Measurements from ENCODE around the gene PRSS16.
"Not testable (repeated sequence)": the region's sequence is repeated elsewhere in the genome, so short reads cannot be mapped to it uniquely, and the experiment has no call there.

Gene PRSS16

DNA sequence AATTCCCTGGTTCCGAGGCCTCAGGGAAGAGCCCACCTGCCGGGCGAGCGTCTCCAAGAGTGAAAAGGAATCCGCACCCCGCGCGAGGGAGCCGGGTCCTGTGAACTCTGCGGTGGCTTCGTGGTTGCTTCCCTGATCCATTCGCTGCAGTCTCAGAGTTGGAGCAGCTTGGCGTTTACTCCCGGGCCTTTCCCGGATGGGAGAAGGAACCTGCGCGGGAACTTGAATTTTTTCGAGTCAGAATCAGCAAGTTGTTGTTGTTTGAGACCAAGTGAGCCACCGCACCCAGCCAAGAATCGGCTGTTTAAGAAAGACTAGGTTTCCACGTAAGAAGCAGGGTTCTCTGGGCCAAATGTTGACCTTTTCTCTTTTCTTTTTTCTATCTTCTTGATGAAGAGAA lies 12.9 kb downstream of the PRSS16 start:
- H2AFZ ChIP-seq (ENCODE audit: low read length) = no peak overlapping the region
- no peak overlapping the region for H3K4me3 ChIP-seq (ENCODE audit: low read length, poor library complexity, severe bottlenecking)
- H4K20me1 ChIP-seq (ENCODE audit: insufficient read depth, low read length, poor library complexity, severe bottlenecking) = no peaks in the 10 kb centered on the region
- no peaks in the 10 kb centered on the region for H3K27me3 ChIP-seq (ENCODE audit: insufficient read depth, low read length, poor library complexity, severe bottlenecking)
- H3K36me3 ChIP-seq (ENCODE audit: insufficient read depth, low read length) = no peaks in the 10 kb centered on the region
- no peak overlapping the region for H3K9ac ChIP-seq (ENCODE audit: low read depth, low read length, poor library complexity, severe bottlenecking)
- no peaks in the 10 kb centered on the region for H3K9me2 ChIP-seq (replicated peaks; ENCODE audit: low read depth, low read length)
- H3K9me3 ChIP-seq (ENCODE audit: insufficient read depth, low read depth, low read length) = no peaks in the 10 kb centered on the region
- no peaks in the 10 kb centered on the region for H3K79me2 ChIP-seq (ENCODE audit: insufficient read depth, low read length)
- no peak for TF ChIP-seq EZH2phosphoT487 (IDR thresholded peaks at IDR 0.05; ENCODE audit: borderline replicate concordance)
- TF ChIP-seq, protein P1, sequence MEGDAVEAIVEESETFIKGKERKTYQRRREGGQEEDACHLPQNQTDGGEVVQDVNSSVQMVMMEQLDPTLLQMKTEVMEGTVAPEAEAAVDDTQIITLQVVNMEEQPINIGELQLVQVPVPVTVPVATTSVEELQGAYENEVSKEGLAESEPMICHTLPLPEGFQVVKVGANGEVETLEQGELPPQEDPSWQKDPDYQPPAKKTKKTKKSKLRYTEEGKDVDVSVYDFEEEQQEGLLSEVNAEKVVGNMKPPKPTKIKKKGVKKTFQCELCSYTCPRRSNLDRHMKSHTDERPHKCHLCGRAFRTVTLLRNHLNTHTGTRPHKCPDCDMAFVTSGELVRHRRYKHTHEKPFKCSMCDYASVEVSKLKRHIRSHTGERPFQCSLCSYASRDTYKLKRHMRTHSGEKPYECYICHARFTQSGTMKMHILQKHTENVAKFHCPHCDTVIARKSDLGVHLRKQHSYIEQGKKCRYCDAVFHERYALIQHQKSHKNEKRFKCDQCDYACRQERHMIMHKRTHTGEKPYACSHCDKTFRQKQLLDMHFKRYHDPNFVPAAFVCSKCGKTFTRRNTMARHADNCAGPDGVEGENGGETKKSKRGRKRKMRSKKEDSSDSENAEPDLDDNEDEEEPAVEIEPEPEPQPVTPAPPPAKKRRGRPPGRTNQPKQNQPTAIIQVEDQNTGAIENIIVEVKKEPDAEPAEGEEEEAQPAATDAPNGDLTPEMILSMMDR (conservative IDR thresholded peaks at IDR 0.05; ENCODE audit: low read length) = no peak
- no peak overlapping the region for H3K4me2 ChIP-seq (ENCODE audit: low read depth, low read length, poor library complexity, severe bottlenecking)
- no peaks in the 10 kb centered on the region for H3K4me1 ChIP-seq (ENCODE audit: insufficient read depth, low read length, poor library complexity, severe bottlenecking)
- H3F3A ChIP-seq (ENCODE audit: low read depth) = no peaks in the 10 kb centered on the region

DNA sequence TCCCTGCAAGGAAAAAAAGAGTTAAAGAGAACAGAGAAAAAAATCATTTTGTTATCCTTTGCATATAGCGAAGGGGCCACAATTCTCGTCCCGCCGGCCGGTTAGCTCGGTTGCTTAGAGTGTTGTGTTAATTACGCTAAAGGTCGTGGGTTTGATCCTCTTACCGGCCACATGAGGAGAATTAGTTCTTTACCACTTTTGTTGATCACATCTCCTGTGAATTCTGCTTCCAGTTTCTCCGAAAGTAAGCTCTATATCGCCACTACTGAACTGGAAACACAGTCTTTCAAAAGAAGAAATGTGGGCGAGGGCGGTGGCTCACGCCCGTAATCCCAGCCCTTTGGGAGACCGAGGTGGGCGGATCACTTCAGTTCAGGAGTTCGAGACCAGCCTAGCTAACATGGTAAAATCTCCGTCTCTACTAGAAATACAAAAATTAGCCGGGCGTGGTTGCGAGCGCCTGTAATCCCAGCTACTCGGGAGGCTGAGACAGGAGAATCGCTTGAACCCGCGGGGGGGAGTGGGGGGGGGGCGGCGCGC lies 13.4 kb downstream of the PRSS16 start:
- H3K4me2 ChIP-seq (ENCODE audit: low read depth, low read length, poor library complexity, severe bottlenecking) = no peak overlapping the region

DNA sequence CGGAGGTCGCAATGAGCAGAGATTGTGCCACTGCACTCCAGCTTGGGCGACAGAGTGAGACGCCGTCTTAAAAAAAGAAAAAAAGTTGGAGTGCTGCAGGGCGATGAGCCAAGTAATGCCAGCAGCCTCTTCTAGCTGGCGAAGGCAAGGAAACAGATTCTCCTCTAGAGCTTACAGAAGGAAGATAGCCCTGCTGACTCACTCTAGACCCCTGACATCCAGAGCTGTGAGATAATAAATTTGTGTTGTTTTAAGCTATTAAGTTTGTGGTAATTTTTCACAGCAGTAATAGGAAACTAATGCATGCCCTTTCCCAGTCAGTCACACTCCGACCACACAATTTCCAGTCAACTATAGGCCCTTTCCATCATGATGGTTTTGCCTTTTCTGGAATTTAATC lies 16.4 kb downstream of the PRSS16 start:
- no peaks in the 10 kb centered on the region for H3K9me2 ChIP-seq (replicated peaks; ENCODE audit: low read depth, low read length)
- H3K36me3 ChIP-seq (ENCODE audit: insufficient read depth, low read length) = no peaks in the 10 kb centered on the region

More for the DNA sequence above, 13.4 kb downstream of the PRSS16 start:
- Histone ChIP-seq H2AFZ (ENCODE audit: low read length) (no peak overlapping the region), H3K4me3 (ENCODE audit: low read length, poor library complexity, severe bottlenecking) (no peak overlapping the region), H3K9me2 (replicated peaks; ENCODE audit: low read depth, low read length) (no peaks in the 10 kb centered on the region), H3K4me1 (ENCODE audit: insufficient read depth, low read length, poor library complexity, severe bottlenecking) (no peaks in the 10 kb centered on the region), H3F3A (ENCODE audit: low read depth) (no peaks in the 10 kb centered on the region), H3K9ac (ENCODE audit: low read depth, low read length, poor library complexity, severe bottlenecking) (no peak overlapping the region), H3K27me3 (ENCODE audit: insufficient read depth, low read length, poor library complexity, severe bottlenecking) (no peaks in the 10 kb centered on the region), H3K9me3 (ENCODE audit: insufficient read depth, low read depth, low read length) (no peaks in the 10 kb centered on the region), H4K20me1 (ENCODE audit: insufficient read depth, low read length, poor library complexity, severe bottlenecking) (no peaks in the 10 kb centered on the region), H3K36me3 (ENCODE audit: insufficient read depth, low read length) (no peaks in the 10 kb centered on the region), H3K79me2 (ENCODE audit: insufficient read depth, low read length) (no peaks in the 10 kb centered on the region)
- TF ChIP-seq, protein P1 (conservative IDR thresholded peaks at IDR 0.05; ENCODE audit: low read length) = no peak
- TF ChIP-seq EZH2phosphoT487 (IDR thresholded peaks at IDR 0.05; ENCODE audit: borderline replicate concordance) = no peak

DNA sequence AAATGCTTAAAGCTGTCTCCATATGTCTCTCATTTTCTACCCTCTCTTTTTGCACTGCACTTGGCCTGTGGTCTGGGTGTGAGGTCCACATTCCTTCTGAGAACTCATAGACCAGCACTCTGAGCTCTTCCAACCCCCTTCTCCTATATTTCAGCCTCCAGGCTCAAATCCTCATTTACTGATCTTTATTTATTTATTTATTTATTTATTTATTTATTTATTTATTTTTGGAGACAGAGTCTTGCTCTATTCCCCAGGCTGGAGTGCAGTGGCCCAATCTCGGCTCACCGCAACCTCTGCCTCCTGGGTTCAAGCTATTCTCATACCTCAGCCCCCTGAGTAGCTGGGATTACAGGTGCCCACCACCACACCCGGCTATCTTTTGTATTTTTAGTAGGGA lies 19.5 kb downstream of the PRSS16 start:
- not testable (repeated sequence) for H3K9ac ChIP-seq (ENCODE audit: low read depth, low read length, poor library complexity, severe bottlenecking)

More for the DNA sequence above, 16.4 kb downstream of the PRSS16 start:
- no peak overlapping the region for H2AFZ ChIP-seq (ENCODE audit: low read length)
- no peaks in the 10 kb centered on the region for H4K20me1 ChIP-seq (ENCODE audit: insufficient read depth, low read length, poor library complexity, severe bottlenecking)
- H3F3A ChIP-seq (ENCODE audit: low read depth) = no peaks in the 10 kb centered on the region
- H3K4me3 ChIP-seq (ENCODE audit: low read length, poor library complexity, severe bottlenecking) = no peak overlapping the region
- no peaks in the 10 kb centered on the region for H3K4me1 ChIP-seq (ENCODE audit: insufficient read depth, low read length, poor library complexity, severe bottlenecking)
- H3K4me2 ChIP-seq (ENCODE audit: low read depth, low read length, poor library complexity, severe bottlenecking) = no peak overlapping the region
- no peaks in the 10 kb centered on the region for H3K27me3 ChIP-seq (ENCODE audit: insufficient read depth, low read length, poor library complexity, severe bottlenecking)
- no peaks in the 10 kb centered on the region for H3K79me2 ChIP-seq (ENCODE audit: insufficient read depth, low read length)
- H3K9ac ChIP-seq (ENCODE audit: low read depth, low read length, poor library complexity, severe bottlenecking) = no peak overlapping the region
- TF ChIP-seq, protein P1 (conservative IDR thresholded peaks at IDR 0.05; ENCODE audit: low read length) = no peak
- no peak for TF ChIP-seq EZH2phosphoT487 (IDR thresholded peaks at IDR 0.05; ENCODE audit: borderline replicate concordance)
- no peaks in the 10 kb centered on the region; the same call in 1 of the 2 replicates for H3K9me3 ChIP-seq (ENCODE audit: insufficient read depth, low read depth, low read length)

More for the DNA sequence above, 19.5 kb downstream of the PRSS16 start:
- not testable (repeated sequence) for H4K20me1 ChIP-seq (ENCODE audit: insufficient read depth, low read length, poor library complexity, severe bottlenecking); H3K9me2 ChIP-seq (replicated peaks; ENCODE audit: low read depth, low read length); H3F3A ChIP-seq (ENCODE audit: low read depth); H3K4me1 ChIP-seq (ENCODE audit: insufficient read depth, low read length, poor library complexity, severe bottlenecking); H3K9me3 ChIP-seq (ENCODE audit: insufficient read depth, low read depth, low read length); H3K4me2 ChIP-seq (ENCODE audit: low read depth, low read length, poor library complexity, severe bottlenecking); H3K4me3 ChIP-seq (ENCODE audit: low read length, poor library complexity, severe bottlenecking); H3K79me2 ChIP-seq (ENCODE audit: insufficient read depth, low read length); H3K36me3 ChIP-seq (ENCODE audit: insufficient read depth, low read length); H3K27me3 ChIP-seq (ENCODE audit: insufficient read depth, low read length, poor library complexity, severe bottlenecking); H2AFZ ChIP-seq (ENCODE audit: low read length)

Measured in Loucy (cell line).